Endothelial cell of umbilical vein (primary cell): Measurements from ENCODE around the gene VHLL. TPM values are rescaled to one million over a fixed set of nuclear protein-coding genes. Genes with fewer than 3 reads are reported as not detected.
A peak's percentile ranks its signal among the peaks of the same experiment; 100 is the strongest.

Experiments used
- BruUV-seq: library from RNA; stranded (reverse); fragments of 400-500 nt; replicated peaks from 2 replicates; lab custom pipeline; 2021; lab: Mats Ljungman, UMichigan
- CTCF ChIA-PET: fragments of 300-600, 350-600 bp; sonication (Branson Sonifier 250); formaldehyde crosslinking; loops from one replicate; lab custom pipeline; 2021; ENCODE audit warnings: antibody characterized with exemption, inconsistent platforms; lab: Charles Lee
- POLR2A ChIA-PET: fragments of 300-600, 350-600 bp; sonication (Branson Sonifier 250); formaldehyde crosslinking; loops from one replicate; lab custom pipeline; 2021; ENCODE audit warnings: antibody characterized with exemption, inconsistent platforms; lab: Charles Lee
- DNase-seq: peaks from one replicate; pipeline ENCODE4 v3.0.0-alpha.2; 2011; ENCODE audit warnings: low read depth, low spot score
- FAIRE-seq: peaks from 2 replicates; lab custom pipeline; 2011; peaks lifted over from hg19 to GRCh38; lab: Jason Lieb, UNC
- H2AFZ ChIP-seq: 2 replicates; pipeline ENCODE4 v1.6.0; 2012; ENCODE audit warnings: low read depth, low read length, control low read depth, inconsistent platforms
- H3K27ac ChIP-seq: 2 replicates; pipeline ENCODE4 v1.5.1; 2011; ENCODE audit warnings: low read depth, mild to moderate bottlenecking, control low read depth, low read length, moderate library complexity; ENCODE audit not compliant: insufficient read depth
- H3K27me3 ChIP-seq, 2 experiments: 2 replicates each; pipeline versions ENCODE4 v1.6.0 to v1.6.1; 2011; ENCODE audit warnings: low read length in 2 of 2, mixed read lengths in 1 of 2; ENCODE audit not compliant: control insufficient read depth in 2 of 2, insufficient read depth in 2 of 2
- H3K36me3 ChIP-seq, 2 experiments: 2 replicates in 1 of 2; 3 replicates in 1 of 2; pipeline ENCODE4 v1.5.1; 2011; ENCODE audit warnings: low read length in 2 of 2, mild to moderate bottlenecking in 1 of 2, moderate library complexity in 1 of 2; ENCODE audit not compliant: control insufficient read depth in 2 of 2, insufficient read depth in 2 of 2; ENCODE audit errors: extremely low read depth in 1 of 2
- H3K4me1 ChIP-seq: 3 replicates; pipeline ENCODE4 v1.5.1; 2011; ENCODE audit warnings: mild to moderate bottlenecking, low read length; ENCODE audit not compliant: control insufficient read depth, insufficient read depth; ENCODE audit errors: extremely low read depth
- H3K4me2 ChIP-seq: 2 replicates; pipeline ENCODE4 v1.6.1; 2011; ENCODE audit warnings: low read length, control low read depth, mixed read lengths; ENCODE audit not compliant: insufficient read depth
- H3K4me3 ChIP-seq, 3 experiments: fragments of 200-600 bp in 1 of 3; sonication (generic), shearing (Covaris generic) in 1 of 3; replicated peaks in 1 of 3; 2 replicates each; pipeline ENCODE4 v1.5.1; 2011 to 2016; ENCODE audit warnings: control low read depth in 3 of 3, low read length in 3 of 3, mild to moderate bottlenecking in 2 of 3, inconsistent platforms in 1 of 3, low read depth in 1 of 3, moderate library complexity in 1 of 3; ENCODE audit not compliant: insufficient read depth in 1 of 3
- H3K79me2 ChIP-seq: 2 replicates; pipeline ENCODE4 v1.6.0; 2012; ENCODE audit warnings: low read length, inconsistent platforms; ENCODE audit not compliant: control insufficient read depth, insufficient read depth
- H3K9ac ChIP-seq: replicated peaks from 2 replicates; pipeline ENCODE3; 2011; ENCODE audit warnings: low read length, control low read depth; ENCODE audit not compliant: insufficient read depth; ENCODE audit errors: extremely low read depth
- H3K9me1 ChIP-seq: replicated peaks from 3 replicates; pipeline ENCODE4 v1.6.0; 2011; ENCODE audit warnings: mild to moderate bottlenecking, low read length; ENCODE audit not compliant: control insufficient read depth, insufficient read depth; ENCODE audit errors: extremely low read depth
- H3K9me3 ChIP-seq: replicated peaks from 2 replicates; pipeline ENCODE4 v1.5.1; 2012; ENCODE audit warnings: low read length, inconsistent platforms; ENCODE audit not compliant: control insufficient read depth, insufficient read depth
- H4K20me1 ChIP-seq: replicated peaks from 2 replicates; pipeline ENCODE3; 2011; ENCODE audit warnings: mild to moderate bottlenecking, low read length; ENCODE audit not compliant: control insufficient read depth, insufficient read depth; ENCODE audit errors: extremely low read depth
- CTCF ChIP-seq, 2 donors: IDR thresholded peaks; 1 replicate in 1 of 2; 2 replicates in 1 of 2; pipeline ENCODE4 v1.5.1; 2011; ENCODE audit warnings: low read length in 2 of 2, mild to moderate bottlenecking in 2 of 2, moderate library complexity in 2 of 2, control low read depth in 1 of 2, inconsistent platforms in 1 of 2, low read depth in 1 of 2; ENCODE audit not compliant: insufficient read depth in 1 of 2; ENCODE audit errors: extremely low read depth in 1 of 2
- EZH2 ChIP-seq: IDR thresholded peaks from 2 replicates; pipeline ENCODE4 v1.6.1; 2012; ENCODE audit warnings: borderline replicate concordance, low read depth, mild to moderate bottlenecking, moderate library complexity, low read length, inconsistent platforms; ENCODE audit not compliant: severe bottlenecking
- FOS ChIP-seq: IDR thresholded peaks from 2 replicates; pipeline ENCODE4 v1.6.1; 2011; ENCODE audit warnings: mild to moderate bottlenecking, low read length, moderate library complexity, borderline replicate concordance; ENCODE audit not compliant: insufficient read depth
- JUN ChIP-seq: IDR thresholded peaks from 2 replicates; pipeline ENCODE4 v1.6.1; 2011; ENCODE audit warnings: borderline replicate concordance, low read depth; ENCODE audit not compliant: insufficient read length, insufficient read depth
- MAX ChIP-seq: IDR thresholded peaks from 2 replicates; pipeline ENCODE4 v1.6.1; 2011; ENCODE audit not compliant: insufficient read depth, insufficient read length
- MYC ChIP-seq: IDR thresholded peaks from one replicate; pipeline ENCODE4 v1.6.1; 2011; ENCODE audit warnings: mild to moderate bottlenecking, low read depth, low read length
- POLR2A ChIP-seq: IDR thresholded peaks from 2 replicates; pipeline ENCODE4 v1.6.1; 2012; ENCODE audit warnings: low read depth, mild to moderate bottlenecking, control low read depth, low read length
- dilution Hi-C: fragments of 300-500 bp; cut with MboI; formaldehyde crosslinking; loops from one replicate; pipeline ENCODE4 v1.15.0; 2019; ENCODE audit warnings: low sequenced_read_pairs; ENCODE audit not compliant: extremely low pct_ligation_motif_present
- intact Hi-C: fragments of 100-400 bp; cut with micrococcal nuclease; formaldehyde crosslinking; loops from one replicate; pipeline ENCODE4 v1.10.0; 2022
- polyA plus RNA-seq, 4 experiments: library from polyadenylated mRNA; depleted of rRNA in 3 of 4; stranded (reverse) in 3 of 4; unstranded in 1 of 4; fragments of >200 nt; gene quantifications; 2 replicates each; pipeline versions ENCODE4 v1.2.1 to v1.2.3, GENCODE V29; 2011 to 2012; ENCODE audit warnings: missing spikeins in 1 of 4
- total RNA-seq: library from RNA; stranded (reverse); gene quantifications from 2 replicates; pipeline ENCODE4 v1.2.3, GENCODE V29; 2021

Gene VHLL
- total and polyA plus RNA-seq, 2 donors (not counting 3 experiments of a cell fraction or from before 2014, with no cell fraction given): 0.73 TPM; not detected in 1

GRCh38 chr1:156281281-156281680 lies 17.8 kb downstream of the VHLL start:
- intact Hi-C loops: no loop called here

GRCh38 chr1:156279837-156280236 lies 19.3 kb downstream of the VHLL start:
- Histone ChIP-seq H3K4me3 (no peak overlapping the region), H3K79me2 (peaks cover 46% of the 10 kb centered on the region), H3K27me3 (no peaks in the 10 kb centered on the region), H4K20me1 (peaks cover 2% of the 10 kb centered on the region), H3K27ac (no peak overlapping the region), H3K4me2 (no peak overlapping the region), H3K9ac (no peak overlapping the region), H3K4me1 (peaks cover 14% of the 10 kb centered on the region), H3K9me3 (no peaks in the 10 kb centered on the region), H3K9me1 (no peaks in the 10 kb centered on the region), H2AFZ (no peak overlapping the region), H3K36me3 (peaks cover 8 to 22% of the 10 kb centered on the region in 2 experiments)
- no TSS peak for BruUV-seq
- dilution Hi-C loops: no loop called here
- FAIRE-seq (no peak), DNase-seq (no peak)
- TF ChIP-seq MAX: no peak
- TF ChIP-seq CTCF (IDR thresholded peaks at IDR 0.05; ENCODE audit: extremely low read depth in 1 of 2, insufficient read depth in 1 of 2, low read depth in 1 of 2, low read length in 2 of 2): no peak
- TF ChIP-seq EZH2: no peak
- no peak for TF ChIP-seq JUN
- TF ChIP-seq FOS: no peak
- no peak for TF ChIP-seq POLR2A
- TF ChIP-seq MYC: no peak
- intact Hi-C loops: no loop called here
- CTCF ChIA-PET: interaction anchor here (1.2 to 1.6 kb wide), 3 partner anchors 11 to 25 kb away, joined by 3 to 5 read pairs (median 3); no protein-coding TSS in a partner anchor
- POLR2A ChIA-PET: no interaction called here

More at GRCh38 chr1:156281281-156281680, 17.8 kb downstream of the VHLL start:
- Histone ChIP-seq H3K4me3 (peak overlapping the region in 2 of 3 experiments; percentile 90 to 95), H3K36me3 (peaks cover 8 to 17% of the 10 kb centered on the region in 2 experiments), H4K20me1 (peaks cover 2% of the 10 kb centered on the region), H3K9ac (peak overlapping the region; percentile 93), H3K9me1 (no peaks in the 10 kb centered on the region), H2AFZ (no peak overlapping the region), H3K27ac (no peak overlapping the region), H3K79me2 (peaks cover 46% of the 10 kb centered on the region), H3K4me2 (peak overlapping the region; percentile 94), H3K9me3 (no peaks in the 10 kb centered on the region), H3K27me3 (no peaks in the 10 kb centered on the region), H3K4me1 (peaks cover 14% of the 10 kb centered on the region)
- BruUV-seq: no TSS peak
- POLR2A ChIA-PET: no interaction called here
- CTCF ChIA-PET: interaction anchor here (1.4 to 3.2 kb wide), 3 partner anchors 9 to 63 kb away, joined by 3 to 10 read pairs (median 6); no protein-coding TSS in a partner anchor
- dilution Hi-C loops: no loop called here
- no peak for FAIRE-seq
- DNase-seq: no peak
- TF ChIP-seq FOS (no peak), JUN (no peak), POLR2A (no peak)
